HL-60 (cell line): Measurements from ENCODE around the gene RPS19BP1.

Experiments used
- CTCF ChIP-seq: IDR thresholded peaks from one replicate; pipeline ENCODE4 v1.5.1; 2011; ENCODE audit warnings: low read length, control low read depth, inconsistent platforms; ENCODE audit not compliant: insufficient read depth
- GABPA ChIP-seq: IDR thresholded peaks from 2 replicates; pipeline ENCODE4 v1.6.1; 2012; ENCODE audit warnings: low read depth
- POLR2AphosphoS5 ChIP-seq: IDR thresholded peaks from 2 replicates; pipeline ENCODE4 v1.6.1; 2012; ENCODE audit warnings: low read depth
- REST ChIP-seq: IDR thresholded peaks from 2 replicates; pipeline ENCODE4 v1.6.1; 2012; ENCODE audit warnings: low read depth; ENCODE audit not compliant: insufficient replicate concordance
- SPI1 ChIP-seq: IDR thresholded peaks from 2 replicates; pipeline ENCODE4 v1.6.1; 2012; ENCODE audit warnings: low read depth, mild to moderate bottlenecking, borderline replicate concordance

GRCh38 chr22:39517470-39517869, 15.1 kb downstream of the RPS19BP1 start:
- no peak for TF ChIP-seq CTCF
- TF ChIP-seq POLR2AphosphoS5 = no peak; the same call in 1 of the 2 replicates
- no peak for TF ChIP-seq REST
- no peak for TF ChIP-seq SPI1
- no peak for TF ChIP-seq GABPA
